NT2/D1 (cell line): ENCODE data around the gene PHACTR3.

ENCODE experiments used
- DNase-seq: peaks from one replicate; pipeline ENCODE4 v3.0.0-alpha.2; 2011; ENCODE audit warnings: low read depth, low spot score
- H3K27me3 ChIP-seq: 2 replicates; pipeline ENCODE4 v1.6.0; 2011; ENCODE audit warnings: mild to moderate bottlenecking; ENCODE audit not compliant: insufficient read length, insufficient read depth
- H3K36me3 ChIP-seq: 2 replicates; pipeline ENCODE4 v1.6.1; 2011; ENCODE audit warnings: mild to moderate bottlenecking, low read length, mixed read lengths; ENCODE audit not compliant: insufficient read depth, insufficient read length
- H3K4me1 ChIP-seq: 2 replicates; pipeline ENCODE4 v1.5.1; 2011; ENCODE audit not compliant: insufficient read depth, insufficient read length
- H3K4me3 ChIP-seq: 2 replicates; pipeline ENCODE4 v1.5.1; 2011; ENCODE audit warnings: low read depth; ENCODE audit not compliant: insufficient read length
- H3K9ac ChIP-seq: 2 replicates; pipeline ENCODE4 v1.6.0; 2011; ENCODE audit warnings: low read depth; ENCODE audit not compliant: insufficient read length
- H3K9me3 ChIP-seq: 2 replicates; pipeline ENCODE4 v1.5.1; 2011; ENCODE audit warnings: mild to moderate bottlenecking, low read length; ENCODE audit not compliant: insufficient read depth
- SUZ12 ChIP-seq: IDR thresholded peaks from 2 replicates; pipeline ENCODE4 v1.6.1; 2011; ENCODE audit not compliant: insufficient read length, insufficient read depth; ENCODE audit errors: extremely low read depth
- YY1 ChIP-seq: IDR thresholded peaks from 2 replicates; pipeline ENCODE4 v1.6.1; 2011; ENCODE audit not compliant: insufficient read length, insufficient read depth
- ZNF274 ChIP-seq: IDR thresholded peaks from 2 replicates; pipeline ENCODE4 v1.6.1; 2011; ENCODE audit warnings: mild to moderate bottlenecking, low read depth, low read length

The PHACTR3 gene

DNA sequence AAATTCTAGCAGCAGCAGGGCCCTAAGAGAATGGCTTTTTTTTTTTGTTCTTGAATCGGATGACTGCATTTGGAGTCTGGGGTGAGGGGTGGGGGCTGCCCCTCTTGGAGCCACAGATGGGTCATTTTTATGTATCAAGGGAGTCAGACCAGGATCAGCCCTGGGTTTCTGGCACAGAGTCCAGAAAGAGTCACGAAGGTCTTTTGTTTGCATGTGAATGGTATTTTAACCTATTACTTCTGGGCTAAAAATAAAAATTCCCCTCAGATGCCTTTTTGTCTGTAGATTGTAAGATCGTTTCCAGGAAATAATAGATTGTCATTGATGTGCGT, 72.5 kb downstream of the PHACTR3 start:
- Histone ChIP-seq H3K4me3 (no peak overlapping the region), H3K4me1 (peaks cover 5% of the 10 kb centered on the region), H3K36me3 (no peaks in the 10 kb centered on the region), H3K9ac (no peak overlapping the region), H3K27me3 (peaks cover 43% of the 10 kb centered on the region), H3K9me3 (no peaks in the 10 kb centered on the region)
- no peak for DNase-seq
- TF ChIP-seq SUZ12 (no peak), YY1 (no peak), ZNF274 (no peak)

- Histone ChIP-seq H3K27me3 (peaks cover 40% of the 10 kb centered on the region), H3K9me3 (no peaks in the 10 kb centered on the region), H3K36me3 (no peaks in the 10 kb centered on the region), H3K4me3 (no peak overlapping the region), H3K4me1 (peaks cover 5% of the 10 kb centered on the region), H3K9ac (no peak overlapping the region)
- DNase-seq, result no peak
- TF ChIP-seq YY1, result no peak
- TF ChIP-seq ZNF274, result no peak
- no peak for TF ChIP-seq SUZ12
Measured at GRCh38 chr20:59677586-59677985, 73.2 kb downstream of the PHACTR3 start.

DNA sequence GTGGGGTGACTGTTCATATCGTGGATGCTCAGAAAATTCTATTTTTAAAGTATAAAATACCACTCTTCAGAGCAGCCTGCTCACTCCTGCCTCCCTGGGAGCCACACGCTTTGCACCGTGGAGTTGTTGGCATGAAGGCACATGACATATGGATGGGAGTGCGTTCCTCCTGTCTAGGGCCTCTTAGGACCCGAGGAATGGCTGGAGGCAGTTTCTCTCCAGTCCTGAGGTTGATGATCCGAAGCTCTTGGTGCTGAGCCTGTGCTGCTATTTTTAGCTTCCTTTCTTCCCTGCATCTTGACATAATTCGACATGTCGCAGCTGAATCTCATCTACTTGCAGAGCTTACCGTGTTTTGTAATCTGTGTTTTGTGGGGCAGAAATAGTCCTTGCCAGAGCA, 73.9 kb downstream of the PHACTR3 start:
- TF ChIP-seq ZNF274 (no peak), YY1 (no peak), SUZ12 (no peak)
- Histone ChIP-seq H3K27me3 (peaks cover 40% of the 10 kb centered on the region), H3K4me1 (peaks cover 5% of the 10 kb centered on the region), H3K36me3 (no peaks in the 10 kb centered on the region), H3K9ac (no peak overlapping the region), H3K9me3 (no peaks in the 10 kb centered on the region), H3K4me3 (no peak overlapping the region)
- no peak for DNase-seq

DNA sequence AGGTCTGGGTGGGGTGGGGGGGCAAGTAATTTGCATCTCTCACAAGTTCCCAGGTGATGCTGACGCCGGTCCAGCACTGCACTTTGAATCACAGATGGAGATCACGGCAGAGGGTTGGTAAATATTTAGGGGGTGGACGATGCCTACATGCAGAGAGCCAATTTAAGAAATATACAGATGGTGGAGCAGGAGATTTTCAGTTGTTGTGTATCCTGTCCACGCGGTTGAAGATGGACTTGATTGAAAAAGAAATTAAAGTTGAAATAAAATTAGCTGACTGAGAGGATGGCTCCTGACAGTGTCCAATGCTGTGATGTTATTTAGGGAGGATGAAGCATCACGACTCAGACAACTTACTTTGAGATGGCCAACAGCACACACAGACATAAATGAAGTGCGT, 74.6 kb downstream of the PHACTR3 start:
- no peaks in the 10 kb centered on the region for H3K9me3 ChIP-seq
- no peak for TF ChIP-seq YY1
- no peak overlapping the region for H3K4me3 ChIP-seq
- H3K9ac ChIP-seq, result no peak overlapping the region
- no peaks in the 10 kb centered on the region for H3K36me3 ChIP-seq
- DNase-seq, result no peak
- peaks cover 35% of the 10 kb centered on the region for H3K27me3 ChIP-seq
- peaks cover 5% of the 10 kb centered on the region for H3K4me1 ChIP-seq

- peaks cover 5% of the 10 kb centered on the region for H3K4me1 ChIP-seq
- no peaks in the 10 kb centered on the region for H3K9me3 ChIP-seq
- no peaks in the 10 kb centered on the region for H3K36me3 ChIP-seq
- no peak overlapping the region for H3K9ac ChIP-seq
- no peak overlapping the region for H3K4me3 ChIP-seq
- no peak for TF ChIP-seq SUZ12
- no peak for TF ChIP-seq YY1
- TF ChIP-seq ZNF274, result no peak
- H3K27me3 ChIP-seq, result peaks cover 34% of the 10 kb centered on the region
- DNase-seq, result no peak
Measured at GRCh38 chr20:59680148-59680650, 75.9 kb downstream of the PHACTR3 start.

DNA sequence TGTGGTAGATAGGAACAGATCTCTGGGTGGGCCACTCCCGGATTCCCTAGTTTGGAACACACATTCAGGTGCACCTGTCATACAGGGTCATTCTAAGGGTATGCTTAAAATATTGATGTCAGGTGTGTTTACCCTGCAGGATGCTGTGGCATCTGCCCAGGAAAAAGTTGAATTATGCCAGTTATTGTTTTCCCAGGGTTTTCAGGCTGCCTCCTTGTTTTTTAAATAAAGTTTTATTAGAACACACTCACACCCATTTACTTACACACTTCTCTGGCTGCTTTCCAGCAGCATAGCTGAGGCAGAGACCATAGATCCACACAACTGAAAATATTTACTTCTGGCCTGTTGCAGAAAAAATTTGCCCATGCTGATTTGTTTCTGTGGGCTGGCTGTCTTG, 76.5 kb downstream of the PHACTR3 start:
- H3K9me3 ChIP-seq, result no peaks in the 10 kb centered on the region
- no peaks in the 10 kb centered on the region for H3K36me3 ChIP-seq
- TF ChIP-seq YY1, result no peak
- TF ChIP-seq ZNF274, result no peak
- no peak for TF ChIP-seq SUZ12
- H3K27me3 ChIP-seq, result peaks cover 37% of the 10 kb centered on the region
- DNase-seq, result no peak
- no peak overlapping the region for H3K9ac ChIP-seq
- H3K4me1 ChIP-seq, result peaks cover 4% of the 10 kb centered on the region
- H3K4me3 ChIP-seq, result no peak overlapping the region

- TF ChIP-seq YY1, result no peak
- no peak for TF ChIP-seq SUZ12
- TF ChIP-seq ZNF274, result no peak
- no peak for DNase-seq
- peaks cover 37% of the 10 kb centered on the region for H3K27me3 ChIP-seq
Measured at GRCh38 chr20:59682603-59683002, 78.3 kb downstream of the PHACTR3 start.

DNA sequence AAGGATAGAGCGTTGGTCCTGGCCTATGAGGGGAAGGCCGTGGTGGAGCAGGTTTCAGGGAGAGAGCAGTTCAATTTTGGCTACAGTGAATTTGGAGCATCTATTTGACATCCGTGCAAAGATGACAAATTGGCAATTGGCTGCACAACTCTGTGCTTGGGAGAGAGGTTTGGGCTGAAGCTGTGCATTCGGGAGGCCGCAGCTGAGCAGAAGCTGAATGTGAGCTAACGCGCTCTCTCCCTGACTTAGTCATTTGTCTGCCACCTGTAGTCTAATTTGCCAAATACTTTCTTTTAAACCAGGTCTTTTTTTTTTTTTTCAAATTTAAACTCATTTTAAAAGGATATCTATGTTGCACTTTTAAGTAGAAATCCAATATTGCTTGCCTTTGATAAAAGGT, 78.8 kb downstream of the PHACTR3 start:
- H3K9me3 ChIP-seq, result no peaks in the 10 kb centered on the region

More at GRCh38 chr20:59682603-59683002, 78.3 kb downstream of the PHACTR3 start:
- Histone ChIP-seq H3K4me1 (no peaks in the 10 kb centered on the region), H3K9me3 (no peaks in the 10 kb centered on the region), H3K36me3 (no peaks in the 10 kb centered on the region), H3K9ac (no peak overlapping the region), H3K4me3 (no peak overlapping the region)

More for the DNA sequence above, 78.8 kb downstream of the PHACTR3 start:
- Histone ChIP-seq H3K4me1 (no peaks in the 10 kb centered on the region), H3K9ac (no peak overlapping the region), H3K27me3 (peaks cover 37% of the 10 kb centered on the region), H3K4me3 (no peak overlapping the region), H3K36me3 (no peaks in the 10 kb centered on the region)
- TF ChIP-seq ZNF274 (no peak), YY1 (no peak), SUZ12 (no peak)
- DNase-seq, result no peak
